ENCODE data around the gene GPR12.

DNA sequence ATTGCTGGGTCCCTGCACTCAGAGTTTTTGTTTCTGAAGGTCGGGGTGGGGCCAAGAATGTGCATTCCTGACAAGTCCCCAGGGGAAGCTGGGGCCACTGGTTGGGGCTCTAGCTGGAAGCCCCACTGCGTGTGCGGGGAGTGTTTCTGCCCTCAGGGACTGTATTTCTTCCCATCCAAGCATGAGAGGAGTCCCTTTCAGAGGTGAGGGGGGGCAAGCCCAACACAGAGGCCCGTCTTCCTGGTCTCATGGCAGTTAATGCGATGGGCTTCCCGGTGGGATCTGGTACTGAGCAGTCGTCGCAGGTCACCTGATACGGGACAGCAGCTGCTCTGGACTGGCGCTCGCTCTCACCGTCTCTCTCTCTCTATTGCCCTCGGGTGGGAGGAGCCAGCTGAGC, 50.4 kb downstream of the GPR12 start:
- TF ChIP-seq, protein P1, sequence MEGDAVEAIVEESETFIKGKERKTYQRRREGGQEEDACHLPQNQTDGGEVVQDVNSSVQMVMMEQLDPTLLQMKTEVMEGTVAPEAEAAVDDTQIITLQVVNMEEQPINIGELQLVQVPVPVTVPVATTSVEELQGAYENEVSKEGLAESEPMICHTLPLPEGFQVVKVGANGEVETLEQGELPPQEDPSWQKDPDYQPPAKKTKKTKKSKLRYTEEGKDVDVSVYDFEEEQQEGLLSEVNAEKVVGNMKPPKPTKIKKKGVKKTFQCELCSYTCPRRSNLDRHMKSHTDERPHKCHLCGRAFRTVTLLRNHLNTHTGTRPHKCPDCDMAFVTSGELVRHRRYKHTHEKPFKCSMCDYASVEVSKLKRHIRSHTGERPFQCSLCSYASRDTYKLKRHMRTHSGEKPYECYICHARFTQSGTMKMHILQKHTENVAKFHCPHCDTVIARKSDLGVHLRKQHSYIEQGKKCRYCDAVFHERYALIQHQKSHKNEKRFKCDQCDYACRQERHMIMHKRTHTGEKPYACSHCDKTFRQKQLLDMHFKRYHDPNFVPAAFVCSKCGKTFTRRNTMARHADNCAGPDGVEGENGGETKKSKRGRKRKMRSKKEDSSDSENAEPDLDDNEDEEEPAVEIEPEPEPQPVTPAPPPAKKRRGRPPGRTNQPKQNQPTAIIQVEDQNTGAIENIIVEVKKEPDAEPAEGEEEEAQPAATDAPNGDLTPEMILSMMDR (IDR thresholded peaks at IDR 0.05; ENCODE audit: extremely low read depth in 1 of 2, insufficient read depth in 1 of 2, low read depth in 1 of 2, low read length in 2 of 2), result no peak
- TF ChIP-seq POLR2AphosphoS5 (IDR thresholded peaks at IDR 0.05; ENCODE audit: insufficient read depth, low read depth, low read length), result no peak
- TF ChIP-seq EZH2 (IDR thresholded peaks at IDR 0.05; ENCODE audit: borderline replicate concordance, low read depth, low read length, severe bottlenecking), result no peak
- no peak for TF ChIP-seq POLR2A (IDR thresholded peaks at IDR 0.05; ENCODE audit: low read depth, low read length)
- TF ChIP-seq JUN (IDR thresholded peaks at IDR 0.05; ENCODE audit: borderline replicate concordance, insufficient read depth, insufficient read length, low read depth), result no peak
- TF ChIP-seq, protein P2, sequence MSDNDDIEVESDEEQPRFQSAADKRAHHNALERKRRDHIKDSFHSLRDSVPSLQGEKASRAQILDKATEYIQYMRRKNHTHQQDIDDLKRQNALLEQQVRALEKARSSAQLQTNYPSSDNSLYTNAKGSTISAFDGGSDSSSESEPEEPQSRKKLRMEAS (IDR thresholded peaks at IDR 0.05; ENCODE audit: insufficient read depth, insufficient read length), result no peak
- no peak for TF ChIP-seq MYC (IDR thresholded peaks at IDR 0.05; ENCODE audit: low read depth, low read length)
- no peak for TF ChIP-seq FOS (IDR thresholded peaks at IDR 0.05; ENCODE audit: borderline replicate concordance, insufficient read depth, low read length)
